Measurements from ENCODE around the gene KIR3DL1. TPM values are rescaled to one million over a fixed set of nuclear protein-coding genes. Genes with fewer than 3 reads are reported as not detected.
"Not testable (repeated sequence)": the region's sequence is repeated elsewhere in the genome, so short reads cannot be mapped to it uniquely, and the experiment has no call there.

The KIR3DL1 gene
- total and polyA plus RNA-seq, 2 experiments from 2014 or later: not detected

DNA sequence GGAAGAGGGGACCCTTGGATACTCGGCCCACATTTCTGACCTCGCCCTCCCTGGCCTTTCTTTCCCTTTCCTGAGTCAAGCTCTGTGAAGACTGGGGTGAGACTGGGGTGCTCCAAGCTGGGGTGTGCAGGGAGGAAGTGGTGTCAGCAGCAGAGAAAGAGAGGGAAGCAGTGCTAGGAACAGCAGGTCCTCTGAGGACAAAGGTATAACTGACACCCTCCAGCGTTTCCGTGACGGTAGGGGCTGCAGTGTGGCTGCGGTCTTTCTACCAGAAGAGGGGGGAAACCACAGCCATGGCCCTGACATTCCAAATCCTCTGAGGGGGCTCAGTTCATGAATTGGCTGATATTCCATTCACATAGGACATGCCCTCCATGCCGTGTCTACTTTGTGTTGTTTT, 35.1 kb downstream of the KIR3DL1 start:
- no peak overlapping the region for H2AFZ ChIP-seq
- no peaks in the 10 kb centered on the region for H3K9me3 ChIP-seq (ENCODE audit: low read depth)
- no peaks in the 10 kb centered on the region for H3K9me2 ChIP-seq (replicated peaks; ENCODE audit: insufficient read depth)
- TF ChIP-seq CTCF (IDR thresholded peaks at IDR 0.05; ENCODE audit: poor library complexity) (no peak), EZH2phosphoT487 (IDR thresholded peaks at IDR 0.05; ENCODE audit: low read depth, severe bottlenecking, unreplicated experiment) (no peak), EZH2 (IDR thresholded peaks at IDR 0.05; ENCODE audit: borderline replicate concordance) (no peak)
- no peak overlapping the region for H3K4me2 ChIP-seq
- no peaks in the 10 kb centered on the region for H3K27me3 ChIP-seq
- no peaks in the 10 kb centered on the region for H3K79me2 ChIP-seq
- no peak overlapping the region for H3K4me3 ChIP-seq
- 81% methylated on average over 7 of the region's 7 CpGs for WGBS (ENCODE audit: low lambda C conversion rate, missing lambda C conversion rate)
- H3K4me1 ChIP-seq (ENCODE audit: insufficient read depth): no peaks in the 10 kb centered on the region
- H3K36me3 ChIP-seq (replicated peaks; ENCODE audit: insufficient read depth, low read depth): no peaks in the 10 kb centered on the region
- H3K27ac ChIP-seq: no peak overlapping the region
- no peaks in the 10 kb centered on the region for H4K20me1 ChIP-seq (ENCODE audit: insufficient read depth, poor library complexity, severe bottlenecking)
- DNase-seq (ENCODE audit: low spot score): no peak

GRCh38 chr19:54855241-54855640, 39.0 kb downstream of the KIR3DL1 start:
- not testable (repeated sequence) for H3K79me2 ChIP-seq; H3K9me2 ChIP-seq (replicated peaks; ENCODE audit: insufficient read depth); H3K27ac ChIP-seq; H3K36me3 ChIP-seq (replicated peaks; ENCODE audit: insufficient read depth, low read depth); H3K4me2 ChIP-seq; H3K4me1 ChIP-seq (ENCODE audit: insufficient read depth); H2AFZ ChIP-seq; H4K20me1 ChIP-seq (ENCODE audit: insufficient read depth, poor library complexity, severe bottlenecking); H3K4me3 ChIP-seq; H3K9me3 ChIP-seq (ENCODE audit: low read depth); DNase-seq (ENCODE audit: low spot score); H3K27me3 ChIP-seq
- WGBS (ENCODE audit: low lambda C conversion rate, missing lambda C conversion rate): 42% methylated on average over 1 of the region's 1 CpG

DNA sequence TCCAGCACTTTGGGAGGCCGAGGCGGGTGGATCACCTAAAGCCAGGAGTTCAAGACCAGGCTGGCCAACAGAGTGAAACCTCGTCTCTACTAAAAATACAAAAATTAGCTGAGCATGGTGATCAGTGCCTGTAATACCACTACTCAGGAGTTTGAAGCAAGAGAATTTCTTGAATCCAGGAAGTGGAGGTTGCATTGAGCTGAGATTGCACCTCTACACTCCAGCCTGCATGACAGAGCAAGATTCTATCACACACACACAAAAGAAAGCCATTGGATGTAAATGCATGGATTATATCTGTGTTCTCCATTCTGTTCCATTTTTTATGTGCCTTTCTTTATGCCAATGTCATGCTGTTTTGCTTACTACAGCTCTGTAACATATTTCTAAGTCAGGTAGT, 42.2 kb downstream of the KIR3DL1 start:
- H3K4me1 ChIP-seq (ENCODE audit: insufficient read depth); H3K4me2 ChIP-seq; H3K9me2 ChIP-seq (replicated peaks; ENCODE audit: insufficient read depth); H3K27me3 ChIP-seq; DNase-seq (ENCODE audit: low spot score); H3K79me2 ChIP-seq; H3K36me3 ChIP-seq (replicated peaks; ENCODE audit: insufficient read depth, low read depth); H2AFZ ChIP-seq; H3K27ac ChIP-seq; H3K4me3 ChIP-seq; H4K20me1 ChIP-seq (ENCODE audit: insufficient read depth, poor library complexity, severe bottlenecking); H3K9me3 ChIP-seq (ENCODE audit: low read depth): not testable (repeated sequence)
- 57% methylated on average over 3 of the region's 3 CpGs for WGBS (ENCODE audit: low lambda C conversion rate, missing lambda C conversion rate)

DNA sequence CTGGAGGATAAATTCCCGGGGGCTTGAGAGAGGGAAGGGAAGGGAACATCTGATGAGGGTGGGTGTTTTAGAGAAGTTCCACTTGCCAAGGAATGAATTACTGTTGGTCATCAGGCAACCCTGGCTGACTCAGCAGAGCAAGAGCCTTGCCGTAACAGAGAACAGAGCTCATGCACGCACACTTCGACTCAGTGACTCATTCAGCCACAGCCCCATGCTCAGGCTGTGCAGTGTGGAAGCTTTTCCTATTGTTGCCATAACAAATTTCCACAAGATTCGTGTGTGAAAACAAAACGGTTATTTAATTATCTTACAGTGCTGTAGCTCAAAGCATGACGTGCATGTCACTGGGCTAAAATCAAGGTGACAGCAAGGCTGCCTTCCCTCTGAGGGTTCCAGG, 43.2 kb downstream of the KIR3DL1 start:
- H3K4me3 ChIP-seq; DNase-seq (ENCODE audit: low spot score); H3K9me2 ChIP-seq (replicated peaks; ENCODE audit: insufficient read depth); H3K4me1 ChIP-seq (ENCODE audit: insufficient read depth); H3K27me3 ChIP-seq; H2AFZ ChIP-seq; H3K9me3 ChIP-seq (ENCODE audit: low read depth); H3K4me2 ChIP-seq; H3K36me3 ChIP-seq (replicated peaks; ENCODE audit: insufficient read depth, low read depth); H3K27ac ChIP-seq; H4K20me1 ChIP-seq (ENCODE audit: insufficient read depth, poor library complexity, severe bottlenecking); H3K79me2 ChIP-seq: not testable (repeated sequence)
- WGBS (ENCODE audit: low lambda C conversion rate, missing lambda C conversion rate): 77% methylated on average over 7 of the region's 7 CpGs

DNA sequence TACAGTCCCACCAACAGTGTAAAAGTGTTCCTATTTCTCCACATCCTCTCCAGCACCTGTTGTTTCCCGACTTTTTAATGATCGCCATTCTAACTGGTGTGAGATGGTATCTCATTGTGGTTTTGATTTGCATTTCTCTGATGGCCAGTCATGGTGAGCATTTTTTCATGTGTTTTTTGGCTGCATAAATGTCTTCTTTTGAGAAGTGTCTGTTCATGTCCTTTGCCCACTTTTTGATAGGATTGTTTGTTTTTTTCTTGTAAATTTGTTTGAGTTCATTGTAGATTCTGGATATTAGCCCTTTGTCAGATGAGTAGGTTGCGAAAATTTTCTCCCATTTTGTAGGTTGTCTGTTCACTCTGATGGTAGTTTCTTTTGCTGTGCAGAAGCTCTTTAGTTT, 47.2 kb downstream of the KIR3DL1 start:
- H3K27ac ChIP-seq; H3K4me3 ChIP-seq; H3K4me2 ChIP-seq; H3K9me3 ChIP-seq (ENCODE audit: low read depth); H3K4me1 ChIP-seq (ENCODE audit: insufficient read depth); DNase-seq (ENCODE audit: low spot score); H3K36me3 ChIP-seq (replicated peaks; ENCODE audit: insufficient read depth, low read depth); H3K9me2 ChIP-seq (replicated peaks; ENCODE audit: insufficient read depth); H3K79me2 ChIP-seq; H2AFZ ChIP-seq; H3K27me3 ChIP-seq; H4K20me1 ChIP-seq (ENCODE audit: insufficient read depth, poor library complexity, severe bottlenecking): not testable (repeated sequence)
- 88% methylated on average over 3 of the region's 3 CpGs for WGBS (ENCODE audit: low lambda C conversion rate, missing lambda C conversion rate)

DNA sequence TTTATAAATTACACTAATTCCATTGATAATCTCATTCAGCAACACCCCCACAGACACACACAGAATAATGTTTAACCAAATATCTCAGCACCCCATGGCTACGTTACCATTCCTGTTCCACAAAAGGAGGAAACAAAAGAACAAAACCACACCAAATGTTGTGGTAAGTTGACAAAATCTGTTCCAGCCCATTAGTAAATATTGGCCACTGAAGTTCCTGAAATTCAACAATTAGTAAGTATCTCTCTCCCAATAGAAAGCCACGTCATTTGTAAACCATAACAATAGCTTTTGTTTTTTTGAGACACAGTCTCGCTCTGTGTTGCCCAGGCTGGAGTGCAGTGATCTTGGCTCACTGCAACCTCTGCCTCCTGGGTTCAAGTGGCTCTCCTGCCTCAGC, 55.4 kb downstream of the KIR3DL1 start:
- Histone ChIP-seq H3K27ac (no peak overlapping the region), H3K4me2 (no peak overlapping the region), H3K36me3 (replicated peaks; ENCODE audit: insufficient read depth, low read depth) (no peaks in the 10 kb centered on the region), H3K4me3 (no peak overlapping the region), H3K4me1 (ENCODE audit: insufficient read depth) (no peaks in the 10 kb centered on the region), H3K9me3 (ENCODE audit: low read depth) (no peaks in the 10 kb centered on the region), H3K27me3 (no peaks in the 10 kb centered on the region), H3K9me2 (replicated peaks; ENCODE audit: insufficient read depth) (no peaks in the 10 kb centered on the region), H4K20me1 (ENCODE audit: insufficient read depth, poor library complexity, severe bottlenecking) (no peaks in the 10 kb centered on the region), H3K79me2 (no peaks in the 10 kb centered on the region), H2AFZ (no peak overlapping the region)
- 76% methylated on average over 3 of the region's 3 CpGs for WGBS (ENCODE audit: low lambda C conversion rate, missing lambda C conversion rate)
- no peak for TF ChIP-seq CTCF (IDR thresholded peaks at IDR 0.05; ENCODE audit: poor library complexity)
- no peak for DNase-seq (ENCODE audit: low spot score)
